ENCODE measurements around the gene MYL10.
"Not testable (repeated sequence)": the region's sequence is repeated elsewhere in the genome, so short reads cannot be mapped to it uniquely, and the experiment has no call there.

The MYL10 gene

GRCh38 chr7:101618207-101618839 is 10.8 kb downstream of the MYL10 start:
- no peak for DNase-seq

- no peak for DNase-seq
Observed at GRCh38 chr7:101617451-101618206, 11.5 kb downstream of the MYL10 start.

DNA sequence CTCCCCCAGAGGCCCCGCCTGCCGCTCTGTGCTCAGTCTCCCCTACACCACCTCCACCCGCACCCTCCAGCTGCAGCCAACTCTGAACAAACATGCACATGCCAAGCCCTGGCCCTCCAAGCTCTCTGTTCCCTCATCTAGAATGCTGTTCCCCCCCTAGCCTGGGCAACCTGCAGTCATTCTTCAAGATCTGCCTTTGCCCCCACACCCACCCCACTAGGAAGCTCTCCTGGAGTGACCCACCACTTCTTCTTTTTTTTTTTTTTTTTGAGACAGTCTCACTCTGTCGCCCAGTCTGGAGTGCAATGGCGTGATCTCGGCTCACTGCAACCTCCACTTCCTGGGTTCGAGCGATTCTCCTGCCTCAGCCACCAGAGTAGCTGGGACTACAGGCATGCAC is 13.7 kb downstream of the MYL10 start:
- DNase-seq = no peak

GRCh38 chr7:101614939-101615302 is 14.2 kb downstream of the MYL10 start:
- no peak for DNase-seq

DNA sequence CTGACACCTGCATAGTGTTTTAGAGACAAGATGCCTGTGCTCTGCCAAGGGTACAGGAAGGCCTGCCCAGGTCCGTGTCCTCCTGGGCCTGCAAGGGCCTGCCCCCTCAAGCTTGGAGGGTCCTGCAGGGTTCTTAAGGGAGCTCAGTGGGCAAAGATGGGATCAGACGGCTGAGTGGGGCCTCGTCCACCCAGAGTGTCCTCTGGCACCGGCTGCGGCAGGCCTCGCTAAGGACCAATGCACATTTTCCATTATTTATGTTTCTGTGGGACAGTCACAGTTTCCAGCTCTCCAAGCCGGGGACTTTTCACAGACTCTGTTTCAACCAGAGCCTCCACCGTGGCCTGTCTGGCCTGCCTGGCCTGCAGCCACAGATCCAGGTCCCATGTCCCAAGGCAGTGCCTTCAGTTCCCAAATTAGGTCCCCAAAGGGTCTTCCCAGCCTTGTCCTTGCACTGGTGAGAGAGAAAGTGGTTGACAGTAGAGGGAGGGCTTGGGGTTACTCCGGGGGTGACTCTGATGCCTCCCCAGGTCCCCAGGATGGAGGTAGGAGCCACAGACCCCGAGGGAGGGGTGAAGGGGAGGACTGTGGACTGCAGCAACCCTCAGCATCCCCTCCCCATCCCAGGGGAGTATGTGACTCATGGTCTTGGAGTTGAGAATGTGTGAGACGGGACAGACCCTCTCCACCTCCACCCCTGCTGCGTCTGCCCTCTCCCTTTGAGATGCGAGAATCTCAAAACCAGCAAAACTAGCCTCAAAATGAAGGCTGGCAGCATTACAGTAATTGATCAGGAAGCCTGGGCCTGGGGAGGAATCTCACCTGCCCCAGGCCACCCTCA is 14.8 kb downstream of the MYL10 start:
- DNase-seq = no peak

GRCh38 chr7:101612885-101613515 is 16.1 kb downstream of the MYL10 start:
- DNase-seq = no peak

DNA sequence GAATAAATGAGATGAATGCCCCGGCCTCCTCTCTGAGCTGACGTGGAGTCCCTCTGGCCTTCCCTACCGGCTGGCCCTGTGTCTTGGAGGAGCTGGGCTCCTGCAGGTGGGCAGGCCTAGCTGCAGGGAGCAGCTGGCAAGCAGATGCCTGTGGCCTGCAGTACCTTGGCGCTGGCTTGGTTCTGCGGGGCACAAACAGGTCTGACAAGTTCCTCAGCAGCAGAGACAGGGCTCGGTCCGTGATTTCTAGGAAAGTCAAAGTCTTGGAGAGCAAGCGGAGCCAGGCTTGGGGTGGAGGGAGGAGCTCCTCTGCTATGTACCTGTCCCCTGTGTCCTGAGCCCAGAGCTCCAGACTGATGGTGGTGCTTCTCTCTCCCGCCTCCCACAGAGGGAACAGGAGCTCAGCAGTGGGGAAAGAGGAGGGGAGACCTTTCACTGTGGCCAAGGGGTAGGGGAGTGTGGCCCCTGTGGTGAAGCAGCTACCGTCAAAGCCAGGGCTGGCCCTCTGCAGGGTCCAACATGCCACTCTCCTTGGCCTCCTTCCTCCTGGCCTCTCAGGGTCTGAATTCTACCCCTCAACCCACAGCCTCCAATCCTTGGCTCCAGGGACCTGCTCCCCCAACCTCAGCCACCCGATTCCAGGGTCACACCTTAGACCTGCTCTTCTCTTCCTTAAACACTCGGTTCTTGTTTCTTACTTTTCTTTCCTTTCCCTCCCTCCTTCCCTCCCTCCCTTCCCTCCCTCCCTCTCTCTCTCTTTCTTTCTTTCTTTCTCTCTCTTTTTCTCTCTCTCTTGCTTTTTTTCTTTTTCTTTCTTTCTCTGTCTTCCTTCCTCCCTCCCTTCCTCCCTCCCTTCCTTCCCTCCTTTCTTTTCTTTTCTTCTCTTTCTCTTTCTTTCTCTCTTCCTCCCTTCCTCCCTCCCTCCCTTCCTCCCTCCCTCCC is 20.1 kb downstream of the MYL10 start:
- no peak for DNase-seq

DNA sequence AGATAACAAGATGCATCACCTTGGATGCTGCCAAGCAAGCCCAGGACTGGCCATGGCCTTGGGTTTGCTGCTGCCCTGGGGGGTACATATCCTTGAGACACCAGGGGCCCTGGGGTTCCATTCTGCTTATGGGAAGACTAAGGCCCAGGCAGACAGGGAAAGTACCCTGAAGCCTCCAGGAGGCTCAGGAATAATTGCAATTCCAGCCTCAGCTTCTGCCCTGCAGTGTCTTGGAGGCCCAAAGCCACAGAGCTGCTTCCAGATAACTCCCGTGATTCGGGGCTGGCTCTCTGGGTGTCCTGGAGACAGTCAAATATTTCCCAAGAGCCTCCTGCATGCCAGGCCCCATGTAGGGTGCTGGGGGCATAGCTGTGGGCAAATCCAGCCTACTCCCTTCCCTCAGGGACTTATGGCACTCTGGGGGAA is 22.6 kb downstream of the MYL10 start:
- no peak for DNase-seq

GRCh38 chr7:101605611-101606497 is 23.2 kb downstream of the MYL10 start:
- no peak for DNase-seq

- not testable (repeated sequence) for DNase-seq
Observed at GRCh38 chr7:101604934-101605332, 24.2 kb downstream of the MYL10 start.

DNA sequence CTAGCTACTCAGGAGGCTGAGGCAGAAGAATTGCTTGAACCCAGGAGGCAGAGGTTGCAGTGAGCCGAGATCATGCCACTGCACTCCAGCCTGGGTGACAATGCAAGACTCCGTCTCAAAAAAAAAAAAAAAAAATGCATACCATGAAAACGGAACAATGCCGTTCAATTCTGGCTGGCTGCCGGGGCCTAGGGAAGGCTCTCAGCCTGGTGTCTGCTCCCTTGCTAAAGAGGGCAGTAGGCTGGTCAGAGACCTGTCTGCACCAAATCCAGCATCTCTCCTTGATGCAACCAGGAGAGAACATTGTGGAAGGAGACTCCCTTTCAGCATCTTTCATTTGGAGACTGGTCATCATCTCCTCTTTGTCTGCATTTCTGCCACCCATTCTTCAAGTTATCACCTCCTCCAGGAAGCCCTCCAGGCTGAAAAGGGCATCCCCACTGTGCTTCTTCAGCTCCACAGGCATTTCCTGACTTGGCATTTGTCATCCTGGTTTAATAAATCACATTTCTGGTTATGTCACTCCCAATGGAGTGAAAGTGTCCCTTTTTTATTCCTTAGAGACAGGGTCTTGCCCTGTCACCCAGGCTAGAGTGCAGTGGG is 24.7 kb downstream of the MYL10 start:
- DNase-seq = peak; percentile 63

GRCh38 chr7:101602484-101603241 is 26.4 kb downstream of the MYL10 start:
- DNase-seq = peak; percentile 87

GRCh38 chr7:101602082-101602481 is 27.0 kb downstream of the MYL10 start:
- DNase-seq = no peak

- DNase-seq = no peak
Observed at GRCh38 chr7:101599787-101600186, 29.3 kb downstream of the MYL10 start.

GRCh38 chr7:101598986-101599771 is 29.9 kb downstream of the MYL10 start:
- DNase-seq = no peak

- DNase-seq = no peak
Observed at GRCh38 chr7:101598422-101598985, 30.6 kb downstream of the MYL10 start.

GRCh38 chr7:101597941-101598340 is 31.2 kb downstream of the MYL10 start:
- DNase-seq = no peak

GRCh38 chr7:101596898-101597297 is 32.2 kb downstream of the MYL10 start:
- no peak for DNase-seq

All from RPMI8226 (cell line).